ENCODE results near the gene TENM3.

GRCh38 chr4:182620111-182620980 lies 377.1 kb downstream of the TENM3 start:
- TF ChIP-seq CTCF (IDR thresholded peaks at IDR 0.05): no peak
- TF ChIP-seq POLR2A (IDR thresholded peaks at IDR 0.05): no peak

Data from adrenal gland (tissue), 5 donors.